ENCODE data around the gene ZBTB16.

Gene ZBTB16

GRCh38 chr11:114075891-114076441 lies 16.5 kb downstream of the ZBTB16 start:
- no peaks in the 10 kb centered on the region for H3K9me3 ChIP-seq (ENCODE audit: control insufficient read depth, low read length)
- no peak overlapping the region for H3K9ac ChIP-seq
- H2AFZ ChIP-seq, result no peak overlapping the region
- no peak overlapping the region for H3K27ac ChIP-seq
- no peaks in the 10 kb centered on the region for H3K36me3 ChIP-seq (ENCODE audit: control insufficient read depth, insufficient read depth, low read length)
- peak; percentile 51 for TF ChIP-seq CTCF (IDR thresholded peaks at IDR 0.05)
- no peaks in the 10 kb centered on the region for H3K27me3 ChIP-seq (ENCODE audit: control insufficient read depth, insufficient read depth, low read length)
- peaks cover 31% of the 10 kb centered on the region for H3K4me1 ChIP-seq
- peak overlapping the region; percentile 26 for H3K4me2 ChIP-seq (ENCODE audit: low read length)
- H3K4me3 ChIP-seq (ENCODE audit: low read depth, low read length), result no peak overlapping the region
- peaks cover 35% of the 10 kb centered on the region for H3K79me2 ChIP-seq

DNA sequence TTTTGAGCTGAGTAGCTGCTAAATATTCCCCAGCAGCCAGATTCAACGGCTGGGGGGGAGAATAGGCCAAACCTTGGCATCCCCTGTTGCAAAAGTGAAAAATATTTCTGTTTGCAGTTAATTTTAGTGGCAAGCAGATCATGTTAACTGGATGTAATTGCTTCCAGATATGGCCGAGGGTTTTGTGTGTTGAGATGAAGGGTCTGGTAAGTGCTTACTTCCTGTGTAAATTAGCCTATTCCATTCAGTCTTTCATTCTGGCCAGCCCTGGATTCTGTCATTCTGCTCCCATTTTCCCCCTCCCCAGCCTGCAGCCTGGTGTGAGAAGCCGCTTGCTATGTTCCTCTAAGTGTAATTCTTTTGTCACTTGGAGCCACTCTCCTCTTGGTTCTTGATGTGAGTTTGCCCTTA lies 17.4 kb downstream of the ZBTB16 start:
- H3K9me3 ChIP-seq (ENCODE audit: control insufficient read depth, low read length), result no peaks in the 10 kb centered on the region
- TF ChIP-seq CTCF (IDR thresholded peaks at IDR 0.05), result no peak
- H3K36me3 ChIP-seq (ENCODE audit: control insufficient read depth, insufficient read depth, low read length), result no peaks in the 10 kb centered on the region
- H3K4me2 ChIP-seq (ENCODE audit: low read length), result no peak overlapping the region
- peaks cover 30% of the 10 kb centered on the region for H3K4me1 ChIP-seq
- H3K79me2 ChIP-seq, result peaks cover 38% of the 10 kb centered on the region
- no peak overlapping the region for H3K27ac ChIP-seq
- no peak overlapping the region for H3K4me3 ChIP-seq (ENCODE audit: low read depth, low read length)
- H3K9ac ChIP-seq, result no peak overlapping the region
- no peak overlapping the region for H2AFZ ChIP-seq
- no peaks in the 10 kb centered on the region for H3K27me3 ChIP-seq (ENCODE audit: control insufficient read depth, insufficient read depth, low read length)

DNA sequence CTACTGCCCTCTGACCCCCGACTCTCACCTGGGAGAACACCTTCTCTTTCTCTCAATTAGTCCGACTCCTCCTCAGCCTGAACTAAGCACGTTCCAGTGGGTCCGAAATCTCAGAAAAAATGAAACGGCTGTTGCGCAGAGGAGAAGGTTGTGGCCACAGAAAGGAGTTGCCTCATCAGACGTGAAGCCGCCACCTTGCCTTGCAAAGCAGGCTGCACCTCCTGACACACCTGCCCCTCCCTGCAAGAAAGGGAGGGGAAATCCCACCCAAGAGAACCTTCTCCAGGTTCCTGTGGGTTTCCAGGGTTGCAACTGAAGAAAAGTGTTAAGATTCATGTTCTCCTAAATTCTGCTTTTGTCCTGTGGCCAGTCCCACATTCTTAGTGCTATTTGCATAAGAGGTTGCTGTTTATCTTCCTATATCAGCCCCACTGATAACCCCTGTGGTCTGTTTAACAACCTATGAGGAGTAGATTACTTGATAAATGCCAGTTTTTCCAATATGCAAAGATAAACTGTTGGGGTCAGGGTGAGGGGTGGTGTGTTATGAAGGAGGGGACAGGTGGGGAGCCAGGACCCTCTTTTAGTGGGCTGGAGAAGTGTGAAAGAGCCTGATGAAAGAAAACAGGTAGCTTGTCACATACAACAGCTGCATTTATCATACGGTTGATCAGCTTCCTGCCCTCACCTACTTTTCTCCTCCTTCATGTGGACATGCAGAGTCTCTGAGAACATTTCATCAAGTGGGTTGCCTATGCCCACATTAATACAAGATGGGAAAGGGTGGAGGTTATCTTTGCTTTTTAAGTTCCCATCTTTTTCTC lies 18.2 kb downstream of the ZBTB16 start:
- Histone ChIP-seq H3K27ac (no peak overlapping the region), H3K4me2 (ENCODE audit: low read length) (no peak overlapping the region)

GRCh38 chr11:114078423-114078822 lies 18.9 kb downstream of the ZBTB16 start:
- no peak overlapping the region for H3K27ac ChIP-seq
- H2AFZ ChIP-seq, result no peak overlapping the region
- H3K79me2 ChIP-seq, result peaks cover 44% of the 10 kb centered on the region
- H3K27me3 ChIP-seq (ENCODE audit: control insufficient read depth, insufficient read depth, low read length), result no peaks in the 10 kb centered on the region
- H3K9ac ChIP-seq, result no peak overlapping the region
- H3K36me3 ChIP-seq (ENCODE audit: control insufficient read depth, insufficient read depth, low read length), result no peaks in the 10 kb centered on the region
- H3K4me1 ChIP-seq, result peaks cover 24% of the 10 kb centered on the region
- no peak overlapping the region for H3K4me3 ChIP-seq (ENCODE audit: low read depth, low read length)
- no peaks in the 10 kb centered on the region for H3K9me3 ChIP-seq (ENCODE audit: control insufficient read depth, low read length)
- H3K4me2 ChIP-seq (ENCODE audit: low read length), result no peak overlapping the region
- TF ChIP-seq CTCF (IDR thresholded peaks at IDR 0.05), result no peak

More for the DNA sequence above, 18.2 kb downstream of the ZBTB16 start:
- H3K9ac ChIP-seq, result no peak overlapping the region
- no peak overlapping the region for H2AFZ ChIP-seq
- no peaks in the 10 kb centered on the region for H3K27me3 ChIP-seq (ENCODE audit: control insufficient read depth, insufficient read depth, low read length)
- TF ChIP-seq CTCF (IDR thresholded peaks at IDR 0.05), result no peak
- peaks cover 24% of the 10 kb centered on the region for H3K4me1 ChIP-seq
- H3K4me3 ChIP-seq (ENCODE audit: low read depth, low read length), result no peak overlapping the region
- H3K36me3 ChIP-seq (ENCODE audit: control insufficient read depth, insufficient read depth, low read length), result no peaks in the 10 kb centered on the region
- peaks cover 41% of the 10 kb centered on the region for H3K79me2 ChIP-seq
- H3K9me3 ChIP-seq (ENCODE audit: control insufficient read depth, low read length), result no peaks in the 10 kb centered on the region

All from parathyroid adenoma (tissue), 2 donors.